K562 (cell line): Measurements from ENCODE around the gene TJP2. TPM values are rescaled to one million over a fixed set of nuclear protein-coding genes. Genes with fewer than 3 reads are reported as not detected.

ENCODE experiments used
- CREB3 ChIP-seq: fragments of 450-650 bp; conservative IDR thresholded peaks from 2 replicates; pipeline ENCODE4 v1.6.1; 2016; ENCODE audit warnings: missing genetic modification characterization, low read depth, mild to moderate bottlenecking, missing compliant biosample characterization, moderate library complexity
- RNF2 ChIP-seq: sonication (generic); IDR thresholded peaks from 2 replicates; pipeline ENCODE4 v1.6.1; 2016
- polyA plus RNA-seq, 8 experiments: library from polyadenylated mRNA; depleted of rRNA in 4 of 8; stranded (reverse) in 5 of 8; unstranded in 3 of 8; fragments of >200 nt; fragmentation: Nextera tagmentation in 2 of 8; fragmentation: Illumina TruSeq in 1 of 8; extraction: Ambion mirVana in 2 of 8; extraction: Trizol in 1 of 8; gene quantifications; 2 replicates each; pipeline versions ENCODE4 v1.2.1 to v1.2.3, GENCODE V29; 2011 to 2014; ENCODE audit warnings: inconsistent platforms in 1 of 8, missing spikeins in 1 of 8
- total RNA-seq, 7 experiments: library from RNA; depleted of rRNA in 6 of 7; stranded (reverse); fragments of >200 nt in 6 of 7; fragmentation: Illumina TruSeq in 2 of 7; extraction: Trizol in 2 of 7; gene quantifications; 2 replicates each; pipeline versions ENCODE4 v1.2.1 to v1.2.3, GENCODE V29; 2011 to 2021; ENCODE audit warnings: low replicate concordance in 1 of 7

Gene TJP2
- total and polyA plus RNA-seq, 9 of the 15 experiments (the other 6 are each of a cell fraction or from before 2014, with no cell fraction given), result 4.0 to 24.1 (median 16.8) TPM

- TF ChIP-seq CREB3 (tag) (no peak), RNF2 (no peak)
- TF ChIP-seq, all 486 proteins: peak for 0
Observed at GRCh38 chr9:69323861-69324260, 149.8 kb downstream of the TJP2 start (continued).

Other genes starting within 250 kb of the TJP2 start
- not detected in 2 replicates for gene PRKACG, start 160.2 kb upstream of the TJP2 start, total RNA-seq (2014; rRNA removed)
- not detected in 2 replicates for gene PRKACG, start 160.2 kb upstream of the TJP2 start, total RNA-seq (2014; rRNA removed; fragmentation: Illumina TruSeq; extraction: Trizol)
- not detected in 2 replicates for gene PRKACG, start 160.2 kb upstream of the TJP2 start, total RNA-seq (2015; rRNA removed; fragmentation: Illumina TruSeq; extraction: Trizol)
- not detected in 2 replicates for gene PRKACG, start 160.2 kb upstream of the TJP2 start, total RNA-seq (2021)
- gene PRKACG, start 160.2 kb upstream of the TJP2 start, polyA plus RNA-seq (2011; rRNA removed), result not detected in 2 replicates
- gene PRKACG, start 160.2 kb upstream of the TJP2 start, polyA plus RNA-seq (2014; fragmentation: Illumina TruSeq; extraction: Trizol), result not detected in 2 replicates
- gene PRKACG, start 160.2 kb upstream of the TJP2 start, polyA plus RNA-seq (2014; fragmentation: Nextera tagmentation; extraction: Ambion mirVana), result not detected
- gene PRKACG, start 160.2 kb upstream of the TJP2 start, polyA plus RNA-seq (2014; rRNA removed), result not detected in 2 replicates
- 7.6 and 17.3 TPM in 2 replicates for gene FXN, start 138.5 kb upstream of the TJP2 start, total RNA-seq (2014; rRNA removed)
- gene FXN, start 138.5 kb upstream of the TJP2 start, total RNA-seq (2014; rRNA removed; fragmentation: Illumina TruSeq; extraction: Trizol), result 30.3 and 31.7 TPM in 2 replicates
- 22.0 and 25.3 TPM in 2 replicates for gene FXN, start 138.5 kb upstream of the TJP2 start, total RNA-seq (2015; rRNA removed; fragmentation: Illumina TruSeq; extraction: Trizol)
- gene FXN, start 138.5 kb upstream of the TJP2 start, total RNA-seq (2021), result 39.5 and 41.1 TPM in 2 replicates
- 16.3 and 34.0 TPM in 2 replicates for gene FXN, start 138.5 kb upstream of the TJP2 start, polyA plus RNA-seq (2011; rRNA removed)
- gene FXN, start 138.5 kb upstream of the TJP2 start, polyA plus RNA-seq (2014; fragmentation: Illumina TruSeq; extraction: Trizol), result 44.5 and 51.5 TPM in 2 replicates
- gene FXN, start 138.5 kb upstream of the TJP2 start, polyA plus RNA-seq (2014; fragmentation: Nextera tagmentation; extraction: Ambion mirVana), result 10 to 100 TPM; 12.4 to 21.8 TPM
- gene FXN, start 138.5 kb upstream of the TJP2 start, polyA plus RNA-seq (2014; rRNA removed), result 29.3 and 30.3 TPM in 2 replicates
- not detected in 2 replicates for gene ENTREP1, start 150.9 kb downstream of the TJP2 start, total RNA-seq (2014; rRNA removed)
- not detected in 2 replicates for gene ENTREP1, start 150.9 kb downstream of the TJP2 start, total RNA-seq (2014; rRNA removed; fragmentation: Illumina TruSeq; extraction: Trizol)
- not detected in 2 replicates for gene ENTREP1, start 150.9 kb downstream of the TJP2 start, total RNA-seq (2015; rRNA removed; fragmentation: Illumina TruSeq; extraction: Trizol)
- 0.09 TPM in 1 of 2 replicates, not detected in the other for gene ENTREP1, start 150.9 kb downstream of the TJP2 start, total RNA-seq (2021)
- not detected in 2 replicates for gene ENTREP1, start 150.9 kb downstream of the TJP2 start, polyA plus RNA-seq (2011; rRNA removed)
- not detected in 2 replicates for gene ENTREP1, start 150.9 kb downstream of the TJP2 start, polyA plus RNA-seq (2014; fragmentation: Illumina TruSeq; extraction: Trizol)
- gene ENTREP1, start 150.9 kb downstream of the TJP2 start, polyA plus RNA-seq (2014; fragmentation: Nextera tagmentation; extraction: Ambion mirVana), result not detected
- not detected in 2 replicates for gene ENTREP1, start 150.9 kb downstream of the TJP2 start, polyA plus RNA-seq (2014; rRNA removed)